Duodenal mucosa (tissue), 2 donors: ENCODE results near the gene SLC26A6.

Experiments used
- H3K27ac ChIP-seq: one replicate; pipeline ENCODE4 v1.7.0; 2013; ENCODE audit warnings: low read depth, low read length
- H3K27me3 ChIP-seq, 2 donors: one replicate each; pipeline ENCODE4 v1.7.0; 2013; ENCODE audit warnings: low read length in 2 of 2, control low read depth in 1 of 2; ENCODE audit not compliant: insufficient read depth in 2 of 2, control insufficient read depth in 1 of 2
- H3K36me3 ChIP-seq, 2 donors: one replicate each; pipeline ENCODE4 v1.7.0; 2013; ENCODE audit warnings: low read length in 2 of 2, control low read depth in 1 of 2; ENCODE audit not compliant: insufficient read depth in 2 of 2, control insufficient read depth in 1 of 2
- H3K4me1 ChIP-seq, 2 donors: one replicate each; pipeline ENCODE4 v1.7.0; 2013; ENCODE audit warnings: low read length in 2 of 2, control low read depth in 1 of 2; ENCODE audit not compliant: insufficient read depth in 2 of 2, control insufficient read depth in 1 of 2
- H3K4me3 ChIP-seq, 2 donors: one replicate each; pipeline ENCODE4 v1.7.0; 2013; ENCODE audit warnings: low read length in 2 of 2, low read depth in 1 of 2
- H3K9ac ChIP-seq, 2 donors: one replicate each; pipeline ENCODE4 v1.7.0; 2013; ENCODE audit warnings: low read length in 2 of 2, low read depth in 1 of 2
- H3K9me3 ChIP-seq, 2 donors: one replicate each; pipeline ENCODE4 v1.7.0; 2013; ENCODE audit warnings: low read length in 2 of 2, control low read depth in 1 of 2; ENCODE audit not compliant: control insufficient read depth in 1 of 2

Gene SLC26A6

DNA sequence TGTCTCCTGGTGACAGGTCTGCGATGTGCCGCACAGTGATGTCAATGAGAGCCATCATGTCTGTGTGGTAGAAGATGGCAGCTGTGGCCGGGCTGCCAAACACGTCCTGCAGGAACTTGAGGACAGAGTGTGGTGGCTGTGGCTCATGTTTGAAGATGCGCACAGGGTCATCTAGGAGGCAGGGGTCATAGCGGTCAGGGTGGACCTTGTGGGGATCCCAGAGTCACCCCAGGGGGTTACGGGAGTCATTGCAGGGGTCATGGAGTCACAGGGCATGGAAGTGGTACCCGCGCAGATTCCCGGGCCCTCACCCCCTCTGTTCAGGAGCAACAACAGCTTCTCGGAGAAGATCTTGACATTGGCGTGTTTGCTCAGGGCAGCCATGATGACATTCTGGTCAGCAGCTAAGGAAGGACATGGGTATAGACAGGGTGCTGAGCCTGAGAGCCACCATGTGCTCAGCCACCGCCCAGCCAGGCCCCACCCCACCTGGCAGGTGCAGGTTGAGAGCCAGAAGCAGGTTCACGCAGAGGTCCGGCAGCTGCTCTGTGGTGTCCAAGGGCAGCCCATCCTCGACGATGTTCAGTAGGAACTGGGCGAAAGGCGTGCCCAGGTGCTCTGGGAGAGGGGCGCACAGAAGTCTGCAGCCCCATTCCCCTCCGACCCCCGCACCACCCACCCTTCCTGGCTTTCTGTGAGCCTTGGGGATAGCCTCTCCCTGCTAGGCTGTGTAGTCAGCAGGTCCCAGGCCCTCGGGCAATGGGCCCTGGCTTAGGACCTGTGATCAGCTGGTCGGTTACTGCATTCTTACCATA lies 43.5 kb upstream of the SLC26A6 start:
- Histone ChIP-seq H3K9ac (no peak overlapping the region), H3K27me3 (no peaks in the 10 kb centered on the region), H3K9me3 (no peaks in the 10 kb centered on the region), H3K36me3 (peaks cover 26 to 69% of the 10 kb centered on the region in 2 donors), H3K4me3 (no peak overlapping the region), H3K27ac (no peak overlapping the region), H3K4me1 (peaks cover 5 to 7% of the 10 kb centered on the region in 2 donors)

DNA sequence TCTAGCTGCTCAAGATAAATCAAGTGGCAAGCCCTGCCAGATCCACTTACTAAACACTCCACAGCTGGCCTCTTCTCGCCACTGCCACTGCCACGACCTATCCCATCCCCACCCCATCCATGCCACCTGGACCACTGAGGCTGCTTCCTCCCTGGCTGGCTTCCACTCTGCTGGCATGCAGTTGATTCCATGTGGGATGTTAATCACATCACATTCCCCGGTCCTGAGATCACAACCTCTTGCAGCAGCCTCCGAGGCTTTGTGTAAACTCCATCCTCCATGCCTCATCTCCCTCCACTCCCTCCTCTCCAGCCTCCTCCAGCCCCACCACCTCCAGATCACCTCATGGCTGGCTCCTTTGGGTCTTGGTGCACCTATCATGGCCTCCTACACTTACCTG lies 42.8 kb upstream of the SLC26A6 start:
- no peak overlapping the region for H3K4me3 ChIP-seq
- peaks cover 26 to 69% of the 10 kb centered on the region in 2 donors for H3K36me3 ChIP-seq
- no peaks in the 10 kb centered on the region for H3K27me3 ChIP-seq
- peaks cover 0 to under 1% of the 10 kb centered on the region in 2 donors for H3K4me1 ChIP-seq
- H3K9me3 ChIP-seq = no peaks in the 10 kb centered on the region
- H3K9ac ChIP-seq = no peak overlapping the region
- H3K27ac ChIP-seq = no peak overlapping the region

DNA sequence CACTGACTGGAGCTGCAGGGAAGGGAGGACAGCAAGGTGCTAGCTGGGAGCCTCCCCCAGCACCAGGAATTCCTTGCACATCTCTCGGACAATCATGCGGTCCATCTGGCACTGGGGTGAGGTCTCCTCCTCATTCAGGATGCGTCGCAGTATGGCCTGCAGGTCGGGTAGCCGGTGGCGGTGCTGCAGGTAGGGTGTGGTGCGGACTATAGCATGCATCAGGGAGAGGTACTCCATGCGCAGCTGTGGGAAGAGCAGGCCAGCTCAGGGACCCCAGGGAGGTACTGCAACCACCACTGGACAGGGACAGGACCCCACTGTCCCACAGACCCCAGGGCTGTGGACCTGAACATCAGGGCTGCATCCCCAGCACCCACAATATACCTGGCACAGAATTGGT lies 39.2 kb upstream of the SLC26A6 start:
- peaks cover 8 to 44% of the 10 kb centered on the region in 2 donors for H3K36me3 ChIP-seq
- no peaks in the 10 kb centered on the region for H3K9me3 ChIP-seq
- no peaks in the 10 kb centered on the region for H3K27me3 ChIP-seq
- no peak overlapping the region for H3K9ac ChIP-seq
- no peak overlapping the region for H3K27ac ChIP-seq
- H3K4me1 ChIP-seq = no peaks in the 10 kb centered on the region
- H3K4me3 ChIP-seq = no peak overlapping the region

DNA sequence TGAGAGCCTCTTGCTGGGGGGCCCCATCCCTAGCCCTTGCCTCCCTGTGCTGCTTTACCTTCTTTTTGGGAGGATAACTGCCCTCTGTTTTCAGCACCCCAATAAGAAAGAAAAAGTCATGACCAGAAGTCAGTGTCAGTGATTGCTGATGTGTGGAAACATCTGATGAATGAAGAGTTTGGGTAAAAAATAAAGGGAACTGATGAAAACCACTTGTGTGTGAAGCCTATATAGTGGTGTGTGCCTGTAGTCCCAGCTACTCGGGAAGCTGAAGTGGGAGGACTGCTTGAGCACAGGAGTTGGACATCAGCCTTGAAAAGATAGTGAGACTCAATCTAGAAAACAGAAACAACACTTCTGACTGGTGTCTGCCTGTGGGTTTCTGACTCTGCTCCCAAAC lies 37.3 kb upstream of the SLC26A6 start:
- peaks cover 8 to 25% of the 10 kb centered on the region in 2 donors for H3K36me3 ChIP-seq
- H3K4me3 ChIP-seq = no peak overlapping the region
- no peak overlapping the region for H3K27ac ChIP-seq
- H3K4me1 ChIP-seq = no peaks in the 10 kb centered on the region
- H3K9ac ChIP-seq = no peak overlapping the region
- H3K27me3 ChIP-seq = no peaks in the 10 kb centered on the region
- no peaks in the 10 kb centered on the region for H3K9me3 ChIP-seq

DNA sequence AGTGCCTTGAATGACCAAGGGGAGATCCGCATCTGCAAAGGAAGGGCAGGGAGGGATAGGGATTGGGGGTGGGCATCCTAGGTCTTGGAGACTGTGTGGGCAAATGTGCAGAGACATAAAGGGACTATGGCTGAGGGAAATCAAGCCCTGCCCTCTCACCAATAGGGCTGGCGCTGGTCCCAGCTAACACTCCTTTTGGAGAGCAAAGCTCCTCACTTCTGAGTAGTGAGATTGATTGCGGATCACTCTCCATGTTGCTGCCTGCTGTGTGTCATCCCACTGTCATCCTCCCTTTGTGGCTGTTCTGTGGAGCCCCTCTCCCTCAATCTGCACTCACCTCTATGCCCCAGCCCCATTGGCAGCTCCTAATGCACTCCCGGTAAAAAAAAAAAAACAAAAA lies 29.7 kb upstream of the SLC26A6 start:
- no peaks in the 10 kb centered on the region for H3K27me3 ChIP-seq
- no peak overlapping the region for H3K9ac ChIP-seq
- no peaks in the 10 kb centered on the region for H3K9me3 ChIP-seq
- no peaks in the 10 kb centered on the region for H3K36me3 ChIP-seq
- H3K4me1 ChIP-seq = peaks cover 0 to 13% of the 10 kb centered on the region in 2 donors
- no peak overlapping the region for H3K4me3 ChIP-seq
- no peak overlapping the region for H3K27ac ChIP-seq

DNA sequence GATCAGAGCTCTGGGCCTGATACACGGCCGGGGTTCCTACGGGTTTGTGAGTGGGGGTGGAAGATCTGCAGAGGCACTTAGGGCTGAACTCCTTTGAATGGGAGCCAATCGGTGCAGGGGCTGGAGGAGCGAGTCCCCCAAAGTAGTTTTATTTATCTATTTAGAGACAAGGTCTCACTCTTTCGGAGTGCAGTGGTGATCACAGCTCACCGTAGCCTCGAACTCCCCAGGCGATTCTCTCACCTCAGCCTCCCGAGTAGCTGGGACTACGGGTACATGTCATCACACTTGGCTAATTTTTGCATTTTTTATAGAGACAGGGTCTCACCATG lies 29.0 kb upstream of the SLC26A6 start:
- no peak overlapping the region for H3K27ac ChIP-seq
- H3K4me1 ChIP-seq = peaks cover 0 to 13% of the 10 kb centered on the region in 2 donors
- no peaks in the 10 kb centered on the region for H3K36me3 ChIP-seq
- peak overlapping the region in 1 of 2 donors; percentile 56 for H3K9ac ChIP-seq
- peak overlapping the region; percentile 73 to 81 for H3K4me3 ChIP-seq
- no peaks in the 10 kb centered on the region for H3K9me3 ChIP-seq
- H3K27me3 ChIP-seq = no peaks in the 10 kb centered on the region

DNA sequence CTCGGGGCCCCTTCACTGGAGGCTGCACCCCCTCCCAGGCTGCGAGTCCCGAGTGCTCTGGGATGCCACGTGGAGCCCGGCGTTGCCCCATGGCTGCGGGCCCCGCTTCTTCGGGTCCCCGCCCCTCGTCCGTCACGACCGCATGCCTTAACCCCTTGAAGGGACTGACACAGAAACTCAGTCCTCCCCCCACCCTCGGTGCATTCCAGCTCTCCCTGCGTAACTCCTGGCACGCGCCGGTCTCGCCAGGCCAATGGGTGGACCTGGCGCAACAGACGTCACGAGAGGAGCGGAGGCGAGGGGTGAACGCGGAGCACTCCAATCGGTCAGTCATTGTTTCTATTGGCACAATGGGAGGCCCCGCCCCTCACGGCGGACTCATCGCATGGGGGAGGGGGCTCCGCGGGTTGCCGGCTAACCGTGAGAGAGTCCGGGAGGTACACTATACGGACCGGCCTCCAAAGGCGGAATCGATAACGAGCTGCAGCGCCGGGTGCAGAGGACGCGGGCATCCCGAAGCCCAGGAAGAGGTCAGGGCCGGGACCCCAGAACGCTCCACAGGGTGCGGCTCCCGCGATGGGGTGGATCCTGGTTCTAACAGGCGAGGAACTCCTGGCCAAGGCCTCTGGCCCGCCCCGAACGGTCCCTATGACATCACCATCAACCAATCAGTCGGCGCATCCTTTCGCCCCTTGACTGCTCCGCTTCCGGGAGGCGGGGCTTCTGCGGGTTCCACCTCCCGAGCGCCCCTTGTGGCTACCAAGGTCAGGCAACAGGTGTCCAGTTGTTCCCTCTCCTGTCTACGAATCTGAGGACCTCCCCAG lies 28.4 kb upstream of the SLC26A6 start:
- no peaks in the 10 kb centered on the region for H3K9me3 ChIP-seq
- peak overlapping the region; percentile 72 for H3K27ac ChIP-seq
- H3K9ac ChIP-seq = peak overlapping the region; percentile 49 to 56

DNA sequence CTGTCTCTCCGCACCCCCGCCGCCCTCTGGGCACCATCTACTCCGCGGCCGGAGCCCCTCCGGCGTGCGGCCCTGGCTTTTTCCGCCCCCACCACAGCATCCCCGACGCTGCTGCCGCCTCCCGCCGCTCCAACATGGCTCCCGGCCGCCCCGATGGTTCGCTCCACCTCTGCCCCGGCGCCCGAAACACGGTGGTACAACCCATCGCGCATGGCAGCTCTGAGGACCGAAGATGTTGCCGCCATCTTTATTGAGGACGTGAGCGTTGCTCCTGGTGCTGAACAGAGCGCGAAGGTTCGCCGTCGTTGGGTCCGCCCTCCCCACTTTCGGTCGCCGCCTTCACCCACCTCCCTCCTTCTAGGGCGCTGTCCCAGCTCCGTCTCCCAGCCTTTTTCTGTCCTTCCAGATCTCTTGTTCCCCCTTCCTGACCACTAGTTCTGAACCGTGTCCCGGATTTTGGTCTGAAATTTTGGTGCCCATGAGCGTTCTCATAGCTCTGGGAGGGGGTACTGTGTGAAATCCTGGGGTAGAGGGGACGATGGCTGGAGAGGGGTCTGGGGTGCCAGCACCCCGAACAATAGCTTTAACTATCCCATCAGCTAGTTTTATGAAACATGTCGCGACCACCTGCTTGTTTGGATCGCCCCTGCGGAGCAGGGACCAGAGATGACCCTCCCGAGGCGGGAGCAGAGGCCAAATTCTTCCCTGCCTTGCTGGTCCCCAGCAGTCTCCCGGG lies 27.7 kb upstream of the SLC26A6 start, which contains the start of gene CELSR3:
Gene CELSR3 (minus strand): TSS at position 134 of the 736 bp plus-strand sequence. CDS start 252 bp downstream, outside the sequence.
- no peaks in the 10 kb centered on the region for H3K27me3 ChIP-seq

More for the DNA sequence above, 28.4 kb upstream of the SLC26A6 start:
- peak overlapping the region; percentile 73 to 81 for H3K4me3 ChIP-seq
- H3K4me1 ChIP-seq = peaks cover 0 to 13% of the 10 kb centered on the region in 2 donors
- no peaks in the 10 kb centered on the region for H3K27me3 ChIP-seq
- H3K36me3 ChIP-seq = no peaks in the 10 kb centered on the region

DNA sequence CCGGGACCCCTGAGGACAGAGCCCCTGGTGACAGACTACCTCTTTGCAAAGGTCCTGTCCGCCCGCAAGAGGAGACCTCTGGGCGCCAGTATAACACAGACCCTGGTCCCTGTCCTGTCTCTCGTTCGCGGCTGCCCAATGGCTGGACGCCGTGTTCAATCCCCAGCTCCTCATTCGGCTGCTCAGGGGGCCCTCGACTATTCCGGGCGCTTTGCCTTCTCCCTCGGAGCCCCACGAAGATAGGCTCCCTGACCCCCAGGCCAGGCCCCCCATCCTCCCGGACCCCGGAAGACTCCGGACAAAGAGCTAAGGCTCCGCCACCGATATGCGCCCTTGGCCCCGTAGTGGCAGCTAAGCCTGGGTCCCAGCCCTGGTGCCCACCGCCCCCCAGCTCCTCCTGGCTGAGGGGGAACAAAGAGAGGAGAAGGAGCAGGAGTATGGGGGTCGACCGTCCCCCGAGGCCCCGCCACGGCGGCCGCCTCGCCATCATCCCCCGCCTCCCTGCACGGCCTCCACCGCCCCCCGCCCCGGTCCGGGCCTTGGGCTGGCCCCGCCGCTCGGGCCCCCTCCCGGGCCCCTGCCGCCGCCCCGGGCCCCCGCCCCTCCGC lies 27.0 kb upstream of the SLC26A6 start:
- no peak overlapping the region for H3K4me3 ChIP-seq
- H3K36me3 ChIP-seq = no peaks in the 10 kb centered on the region
- H3K4me1 ChIP-seq = peaks cover 0 to 14% of the 10 kb centered on the region in 2 donors
- no peaks in the 10 kb centered on the region for H3K9me3 ChIP-seq
- no peaks in the 10 kb centered on the region for H3K27me3 ChIP-seq
- H3K9ac ChIP-seq = no peak overlapping the region
- H3K27ac ChIP-seq = no peak overlapping the region

More for the DNA sequence above, 27.7 kb upstream of the SLC26A6 start, which contains the start of gene CELSR3:
- Histone ChIP-seq H3K9me3 (no peaks in the 10 kb centered on the region), H3K9ac (peak within 1 kb of the TSS; percentile 49 to 56), H3K36me3 (no peaks in the 10 kb centered on the region), H3K27ac (peak within 1 kb of the TSS; percentile 72), H3K4me3 (peak within 1 kb of the TSS; percentile 73 to 81), H3K4me1 (peaks cover 0 to 13% of the 10 kb centered on the region in 2 donors)
